Measurements from ENCODE around the gene ZBTB7C.

GRCh38 chr18:47984991-47985390 lies 424.2 kb downstream of the ZBTB7C start:
- no peak for TF ChIP-seq CTCF (IDR thresholded peaks at IDR 0.05)
- TF ChIP-seq POLR2A (IDR thresholded peaks at IDR 0.05), result no peak
- no peak for TF ChIP-seq POLR2AphosphoS5 (IDR thresholded peaks at IDR 0.05)
